EL (cell line): ENCODE data around the gene OXA1L.
A peak's percentile ranks its signal among the peaks of the same experiment; 100 is the strongest.
"Not testable (repeated sequence)": the region's sequence is repeated elsewhere in the genome, so short reads cannot be mapped to it uniquely, and the experiment has no call there.

Experiments used
- DNase-seq: peaks from one replicate; pipeline ENCODE4 v3.0.0-alpha.2; 2016

The OXA1L gene

DNA sequence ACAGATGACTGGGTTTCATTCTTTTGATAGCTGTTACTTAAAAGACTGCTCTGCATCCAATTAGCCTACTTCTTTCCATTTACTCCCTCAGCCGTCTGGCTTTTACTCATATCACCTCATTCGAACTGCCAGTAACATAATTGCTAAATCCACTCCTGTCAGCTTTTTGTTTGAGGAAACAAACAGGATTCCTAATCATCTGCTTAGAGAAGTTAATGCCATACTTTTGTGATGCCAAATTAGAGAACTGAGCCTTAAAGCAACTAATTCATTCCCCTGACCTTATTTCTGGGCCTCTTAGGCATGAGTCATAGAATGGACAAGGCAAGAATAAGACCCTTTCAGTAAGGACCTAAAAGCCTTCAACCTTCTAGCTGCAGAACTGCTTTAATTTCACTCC lies 2.9 kb downstream of the OXA1L start:
- DNase-seq: no peak

DNA sequence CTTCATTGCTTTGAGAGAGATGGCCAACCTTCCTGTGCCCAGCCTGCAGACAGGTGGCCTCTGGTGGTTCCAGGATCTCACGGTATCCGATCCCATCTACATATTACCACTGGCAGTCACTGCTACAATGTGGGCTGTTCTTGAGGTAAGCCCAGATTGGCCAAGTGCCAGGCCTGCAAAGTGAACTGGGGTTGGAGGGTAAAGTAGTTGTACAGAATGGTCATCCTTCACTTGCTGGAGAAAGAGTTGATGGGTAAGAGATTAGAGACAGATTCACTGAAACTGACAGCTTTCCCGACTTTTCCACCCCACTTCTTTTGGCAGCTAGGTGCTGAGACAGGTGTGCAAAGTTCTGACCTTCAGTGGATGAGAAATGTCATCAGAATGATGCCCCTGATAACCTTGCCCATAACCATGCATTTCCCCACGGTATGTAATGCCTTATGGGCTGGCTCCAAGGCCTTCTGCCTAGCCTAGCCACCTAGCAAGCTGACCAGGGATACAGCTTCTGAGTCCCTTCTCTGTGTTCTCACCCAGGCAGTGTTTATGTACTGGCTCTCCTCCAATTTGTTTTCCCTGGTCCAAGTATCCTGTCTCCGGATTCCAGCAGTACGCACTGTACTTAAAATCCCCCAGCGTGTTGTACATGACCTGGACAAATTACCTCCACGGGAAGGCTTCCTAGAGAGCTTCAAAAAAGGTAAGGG lies 4.1 kb downstream of the OXA1L start:
- no peak for DNase-seq

DNA sequence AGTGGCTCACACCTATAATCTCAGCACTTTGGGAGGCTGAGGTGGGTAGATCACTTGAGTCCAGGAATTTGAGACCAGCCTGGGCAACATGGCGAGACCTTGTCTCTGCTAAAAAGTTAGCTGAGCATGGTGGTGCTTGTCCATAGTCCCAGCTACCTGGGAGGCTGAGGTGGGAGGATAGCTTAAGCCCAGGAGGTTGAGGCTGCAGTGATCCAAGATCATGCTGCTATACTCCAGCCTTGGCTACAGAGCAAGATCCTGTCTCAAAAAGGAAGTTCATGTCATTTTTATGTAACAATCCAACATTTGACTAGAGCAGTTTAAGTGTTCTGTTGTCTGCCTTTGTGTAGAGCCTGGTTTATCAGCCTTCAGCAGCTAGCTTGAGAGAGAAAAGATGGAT lies 6.2 kb downstream of the OXA1L start:
- no peak for DNase-seq

DNA sequence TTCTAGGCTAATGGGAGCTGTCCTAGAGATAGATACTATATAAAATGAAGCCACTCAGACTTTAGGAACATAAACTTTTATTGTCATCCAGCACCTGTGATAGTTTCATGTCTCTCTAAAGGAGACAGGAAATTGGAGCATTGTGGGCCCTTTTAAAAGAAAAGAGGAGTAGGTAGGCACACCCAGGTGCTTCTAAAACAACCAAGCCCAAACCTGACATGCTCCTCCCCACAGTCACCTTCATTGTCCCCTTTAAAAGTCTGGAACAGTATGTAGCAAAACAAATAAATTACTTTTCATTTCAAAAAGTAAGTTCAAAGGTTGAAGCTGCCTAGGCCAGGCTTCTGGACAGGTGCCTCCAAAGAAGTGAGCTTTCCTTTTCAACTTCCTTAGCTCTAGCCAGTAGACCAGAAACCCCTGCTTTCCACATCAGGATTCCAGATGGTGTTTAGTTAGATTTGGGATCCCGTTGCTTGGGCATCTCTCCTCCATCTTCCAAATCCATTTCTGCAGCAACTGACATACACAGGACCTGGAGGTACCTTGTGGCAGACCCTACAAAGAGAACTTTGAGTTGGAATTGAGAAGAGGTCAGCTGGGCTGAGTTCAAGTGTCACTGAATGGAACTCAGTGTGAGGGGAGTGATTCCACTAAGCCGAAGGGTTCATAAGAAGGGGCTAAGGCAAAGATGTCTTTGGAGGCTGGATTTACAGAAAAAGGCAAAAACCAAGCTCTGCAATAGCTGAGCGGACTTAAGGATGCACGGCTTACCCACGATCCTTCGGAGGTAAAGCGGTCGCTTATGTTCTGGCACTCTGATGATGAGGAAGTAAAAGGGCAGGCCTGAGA lies 6.9 kb downstream of the OXA1L start:
- DNase-seq: no peak

DNA sequence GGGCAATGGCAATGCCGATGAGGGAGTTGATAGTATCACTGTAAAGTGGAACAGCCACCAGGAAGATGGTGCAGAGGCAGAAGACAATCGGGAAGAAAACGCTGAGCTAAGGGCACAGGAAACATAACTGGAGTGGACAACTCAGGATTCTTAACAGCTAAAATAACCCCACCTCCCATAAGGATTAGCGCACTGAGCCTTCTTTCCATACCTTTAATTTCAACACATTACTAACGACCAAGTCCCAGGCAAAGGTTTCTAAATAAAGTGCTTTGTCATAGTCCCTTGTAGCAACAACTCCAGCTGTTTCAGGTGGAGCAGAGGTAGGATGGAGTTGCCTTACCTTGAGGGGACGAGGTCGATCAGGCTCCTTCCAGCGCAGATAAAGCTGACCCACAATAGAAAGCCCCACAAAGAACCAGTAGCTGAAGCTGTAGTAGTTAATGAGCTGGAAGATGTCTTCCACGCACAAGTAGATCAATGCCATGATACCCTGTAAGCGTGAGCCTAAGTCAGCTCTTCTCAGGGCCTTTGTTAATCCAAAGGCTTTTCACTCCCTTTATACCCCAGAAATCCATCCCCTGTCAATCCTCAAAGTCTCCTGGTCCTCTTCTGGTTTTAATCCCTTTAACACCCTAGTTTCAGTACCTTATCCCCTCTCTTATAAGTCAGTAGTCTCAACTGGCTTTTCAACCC lies 7.7 kb downstream of the OXA1L start:
- no peak for DNase-seq

DNA sequence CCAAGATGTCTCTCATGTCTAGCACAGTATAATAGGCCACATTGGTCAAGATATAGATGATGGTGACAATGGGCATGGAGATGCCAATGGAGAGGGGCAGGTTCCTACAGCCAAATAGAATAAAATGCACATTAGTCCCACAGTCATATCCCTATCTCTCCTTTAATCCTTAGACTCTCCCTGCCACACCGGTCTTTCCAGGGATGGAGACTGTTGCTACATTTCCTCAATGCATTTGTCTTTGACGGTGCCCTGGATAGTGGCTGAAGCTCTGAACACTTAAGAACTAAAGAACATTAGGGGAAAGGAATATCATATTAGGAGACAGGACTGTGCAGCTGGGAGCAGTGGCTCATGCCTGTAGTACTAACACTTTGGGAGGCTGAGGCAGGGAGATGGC lies 9.7 kb downstream of the OXA1L start:
- no peak for DNase-seq

DNA sequence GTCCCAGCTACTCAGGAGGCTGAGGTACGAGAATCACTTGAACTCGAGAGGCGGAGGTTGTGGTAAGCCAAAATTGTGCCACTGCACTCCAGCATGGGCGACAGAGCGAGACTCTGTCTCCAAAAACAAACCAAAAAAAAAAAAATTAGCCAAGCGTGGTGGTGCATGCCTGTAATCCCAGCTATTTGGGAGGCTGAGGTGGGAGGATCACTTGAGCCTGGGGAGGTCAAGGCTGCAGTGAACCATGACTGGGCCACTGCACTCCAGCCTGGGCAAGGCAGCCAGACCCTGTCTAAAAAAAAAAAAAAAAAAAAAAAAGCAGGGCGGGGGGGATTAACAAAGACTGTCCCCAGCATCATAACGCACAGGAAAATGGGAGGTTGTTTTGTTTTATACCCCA lies 10.4 kb downstream of the OXA1L start:
- DNase-seq: not testable (repeated sequence)

DNA sequence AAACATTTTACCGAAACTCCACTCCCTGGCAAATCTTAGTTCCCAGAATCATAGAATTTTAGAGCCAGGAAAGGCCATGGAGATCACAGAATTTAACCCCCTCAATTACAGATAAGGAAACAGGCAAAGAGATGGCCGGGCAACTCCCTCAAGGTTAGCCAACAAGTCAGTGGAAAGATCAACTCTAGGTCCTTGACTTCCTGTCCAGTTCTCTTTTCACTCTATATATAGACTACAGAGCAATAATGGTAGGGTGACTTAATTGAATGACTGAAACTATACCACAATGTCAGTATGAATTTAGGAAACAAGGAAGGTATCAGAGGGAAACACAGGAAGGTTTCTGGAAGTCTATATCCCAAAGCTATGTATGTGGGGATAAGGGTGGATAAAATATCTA lies 11.6 kb downstream of the OXA1L start:
- no peak for DNase-seq

DNA sequence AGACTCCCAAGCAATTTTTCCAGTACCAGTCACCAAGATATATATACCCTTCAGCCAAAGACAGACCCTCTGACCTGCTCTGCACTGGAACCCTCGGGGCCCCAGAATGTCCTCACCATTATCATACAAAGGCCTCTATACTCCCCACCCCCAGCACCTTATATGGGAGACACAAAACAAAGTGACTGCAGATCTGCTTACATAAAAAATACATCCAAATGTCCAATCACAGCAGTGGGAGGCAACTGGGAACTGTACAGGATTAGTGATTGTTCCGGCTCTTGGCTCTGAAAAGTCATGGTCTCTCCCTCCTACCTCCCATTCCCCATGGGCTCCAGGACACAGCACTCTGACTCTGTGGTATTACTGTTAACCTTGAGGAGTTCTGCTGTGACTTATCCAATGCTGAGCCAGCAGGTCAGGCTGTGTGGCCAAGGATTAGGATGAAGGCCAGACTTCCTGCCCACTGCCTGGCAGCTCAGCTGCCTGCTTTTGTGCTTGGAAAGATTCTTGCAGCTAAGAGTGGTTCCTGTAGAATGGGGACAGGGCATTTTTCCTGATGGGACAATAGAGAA lies 13.7 kb downstream of the OXA1L start:
- DNase-seq: no peak

DNA sequence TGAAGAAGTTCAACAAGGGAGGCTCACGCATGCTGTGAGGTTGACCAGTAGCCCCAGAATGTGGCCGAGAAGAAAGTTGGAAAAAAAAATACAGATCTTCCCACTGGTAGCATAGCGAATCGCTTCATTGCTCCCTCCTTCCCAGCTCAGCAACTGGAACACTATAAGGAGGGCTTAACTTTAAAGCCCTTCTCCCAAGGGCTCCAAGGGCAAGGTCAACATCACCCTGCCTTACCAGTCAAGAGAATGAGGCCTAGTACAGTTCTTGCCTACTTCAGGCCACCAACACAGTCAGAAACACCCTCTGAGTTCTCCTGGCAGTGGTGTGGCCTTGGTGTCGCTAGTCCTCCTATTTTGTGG lies 14.4 kb downstream of the OXA1L start:
- no peak for DNase-seq

DNA sequence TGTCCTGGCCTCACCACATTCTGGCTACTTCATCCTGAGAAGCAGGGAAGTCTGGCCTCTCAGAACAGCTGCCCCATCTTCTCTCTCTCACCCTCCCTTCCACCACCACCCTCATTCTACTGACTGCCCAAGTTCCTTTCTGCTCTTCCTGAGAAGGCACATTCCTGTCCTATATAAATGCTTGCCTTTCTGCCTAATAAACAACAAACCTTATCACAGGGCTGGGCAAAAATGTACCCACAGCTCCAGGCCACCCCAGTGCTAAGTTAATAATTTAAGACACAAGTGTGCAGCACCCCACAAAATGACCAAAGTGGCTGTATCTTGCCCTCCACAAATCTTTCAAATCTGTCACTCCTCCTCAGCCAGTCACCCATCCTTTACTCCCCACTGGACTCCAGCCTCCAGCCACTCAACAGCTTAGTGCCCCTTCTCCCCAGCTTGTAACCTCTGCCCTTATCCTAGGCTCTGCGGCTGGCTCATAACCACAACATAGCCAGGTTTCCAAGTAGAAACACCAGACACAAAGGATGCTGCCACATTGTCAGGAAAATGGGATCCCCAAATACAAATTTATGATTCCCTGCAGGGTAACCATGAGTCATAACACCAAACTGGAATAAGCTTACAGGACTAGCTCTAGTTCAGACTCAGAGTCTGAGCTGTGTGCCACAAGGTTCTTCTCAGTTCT lies 15.0 kb downstream of the OXA1L start:
- DNase-seq: peak; percentile 50

DNA sequence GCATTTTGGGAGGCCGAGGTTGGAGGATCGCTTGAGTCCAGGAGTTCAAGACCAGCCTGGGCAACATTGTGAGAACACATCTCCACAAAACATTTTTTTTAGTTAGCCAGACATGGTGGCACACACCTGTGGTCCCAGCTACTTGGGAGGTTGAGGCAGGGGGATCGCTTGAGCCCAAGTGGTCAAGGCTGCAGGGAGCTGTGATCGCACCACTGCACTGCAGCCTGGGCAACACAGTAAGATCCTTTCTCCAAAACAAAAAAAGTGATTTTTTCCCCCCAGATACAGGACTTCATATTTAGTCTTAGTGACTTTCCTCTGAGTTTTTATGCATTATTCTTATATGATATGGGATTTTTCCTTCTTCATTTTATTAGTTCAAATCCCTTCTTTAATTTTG lies 20.2 kb downstream of the OXA1L start:
- DNase-seq: no peak

DNA sequence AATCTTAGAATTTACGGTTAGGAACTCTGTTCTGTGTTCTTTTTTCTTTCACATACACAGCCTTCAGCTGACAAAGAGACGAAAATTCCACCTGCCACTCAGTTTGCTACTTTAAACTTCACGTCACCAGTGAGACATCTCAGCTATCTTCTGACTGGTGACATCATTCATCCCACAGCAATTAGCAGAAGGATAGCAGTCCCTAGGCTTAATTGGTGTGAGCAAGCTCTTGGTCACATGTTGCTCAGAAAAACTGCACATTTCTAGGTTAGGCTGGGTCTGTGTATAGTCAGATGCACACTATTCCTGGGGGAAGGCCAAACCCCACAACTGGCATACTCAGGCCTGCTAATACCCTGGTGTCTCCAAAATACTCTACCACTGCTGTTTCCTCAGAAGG lies 24.8 kb downstream of the OXA1L start:
- peak; percentile 75 for DNase-seq

DNA sequence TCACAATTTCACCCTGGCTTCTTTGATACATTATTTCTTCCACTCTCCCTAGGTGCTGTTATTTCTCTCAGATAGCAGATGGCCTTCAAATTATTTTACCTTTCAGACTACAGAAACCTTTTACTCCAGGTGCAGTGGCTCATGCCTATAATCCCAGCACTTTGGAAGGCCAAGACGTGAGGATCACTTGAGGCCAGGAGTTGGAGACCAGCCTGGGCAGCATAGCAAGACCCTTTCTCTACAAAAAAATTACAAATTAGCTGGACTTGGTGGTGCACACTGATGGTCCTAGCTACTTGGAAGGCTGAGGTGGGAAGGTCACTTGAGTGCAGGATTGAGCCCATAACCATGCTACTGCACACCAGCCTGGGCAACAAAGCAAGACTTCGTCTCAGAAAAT lies 25.7 kb downstream of the OXA1L start:
- DNase-seq: no peak

DNA sequence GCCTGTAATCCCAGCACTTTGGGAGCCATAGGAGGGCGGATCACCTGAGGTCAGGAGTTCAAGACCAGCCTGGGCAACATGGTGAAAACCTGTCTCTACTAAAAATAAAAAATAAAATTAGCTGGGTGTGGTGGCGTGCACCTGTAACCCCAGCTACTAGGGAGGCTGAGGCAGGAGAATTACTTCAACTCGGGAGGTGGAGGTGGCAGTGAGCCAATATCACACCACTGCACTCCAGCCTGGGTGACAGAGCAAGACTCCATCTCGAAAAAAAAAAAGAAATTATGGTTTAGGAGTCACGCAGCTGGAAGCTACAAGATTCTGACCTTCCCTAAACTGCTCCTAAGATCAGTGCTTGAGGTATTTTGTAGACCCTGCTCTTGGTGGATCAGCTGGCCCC lies 27.1 kb downstream of the OXA1L start:
- DNase-seq: not testable (repeated sequence)

DNA sequence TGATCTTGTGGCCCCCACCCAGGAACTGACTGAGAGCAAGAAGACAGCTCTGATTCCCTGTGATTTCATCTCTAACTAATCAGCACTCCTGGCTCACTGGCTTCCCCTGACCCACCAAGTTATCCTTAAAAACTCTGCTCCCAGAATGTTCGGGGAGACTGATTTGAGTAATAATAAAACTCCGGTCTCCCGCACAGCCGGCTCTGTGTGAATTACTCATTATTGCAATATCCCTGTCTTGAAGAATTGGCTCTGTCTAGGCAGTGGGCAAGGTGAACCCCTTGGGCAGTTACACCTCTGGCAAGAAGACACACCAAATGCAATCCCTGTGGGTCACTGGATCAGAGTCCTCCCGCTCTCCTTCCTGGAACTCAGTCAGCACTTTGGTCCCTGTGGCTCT lies 27.5 kb downstream of the OXA1L start:
- no peak for DNase-seq

DNA sequence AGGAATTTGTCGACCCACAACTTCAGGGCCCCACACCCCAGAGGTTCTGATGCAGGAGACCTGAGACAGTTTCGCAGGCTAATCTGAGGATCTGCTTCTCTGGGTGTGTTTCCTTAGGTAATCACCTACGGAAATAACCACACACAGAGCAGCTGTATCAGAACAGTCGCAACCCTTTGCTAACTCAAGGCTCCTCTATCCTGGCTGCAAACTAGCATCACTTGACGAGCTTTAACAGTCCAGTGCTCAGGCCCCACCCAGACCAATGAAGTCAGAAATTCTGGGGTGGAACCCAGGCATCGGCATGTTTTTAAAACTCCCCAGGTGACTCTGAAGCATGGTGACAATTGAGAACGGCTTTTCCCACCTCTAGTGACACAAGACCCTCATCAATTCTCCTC lies 28.1 kb downstream of the OXA1L start:
- no peak for DNase-seq

DNA sequence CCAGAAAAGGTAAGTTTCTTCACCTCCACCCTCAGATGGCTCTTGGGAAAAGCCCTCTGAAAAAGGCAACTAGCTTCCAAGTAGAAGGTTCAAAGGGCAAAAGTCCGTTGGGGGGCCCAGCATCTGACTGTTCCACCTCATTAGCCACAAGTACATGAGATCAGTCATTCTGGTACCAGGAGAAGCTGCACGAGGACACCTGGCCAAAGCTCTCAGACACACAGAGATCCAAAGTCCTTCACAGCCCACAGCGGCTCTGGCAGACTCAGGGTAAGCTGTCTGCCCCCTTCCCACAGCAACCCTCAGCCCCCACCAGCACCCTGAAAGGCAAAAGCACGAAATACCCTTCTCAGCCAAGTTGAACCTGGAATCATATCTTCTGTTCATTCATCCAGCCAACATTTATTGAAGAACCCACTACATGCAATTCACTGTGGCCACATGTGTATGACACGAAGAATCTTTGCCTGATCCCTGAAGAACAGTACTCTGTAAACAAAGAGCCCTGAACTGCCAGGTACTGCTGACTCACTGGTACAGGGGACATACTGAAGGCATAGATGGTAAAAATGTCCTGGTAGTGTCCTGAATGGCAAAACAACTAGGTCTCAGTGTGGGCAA lies 29.7 kb downstream of the OXA1L start:
- no peak for DNase-seq

DNA sequence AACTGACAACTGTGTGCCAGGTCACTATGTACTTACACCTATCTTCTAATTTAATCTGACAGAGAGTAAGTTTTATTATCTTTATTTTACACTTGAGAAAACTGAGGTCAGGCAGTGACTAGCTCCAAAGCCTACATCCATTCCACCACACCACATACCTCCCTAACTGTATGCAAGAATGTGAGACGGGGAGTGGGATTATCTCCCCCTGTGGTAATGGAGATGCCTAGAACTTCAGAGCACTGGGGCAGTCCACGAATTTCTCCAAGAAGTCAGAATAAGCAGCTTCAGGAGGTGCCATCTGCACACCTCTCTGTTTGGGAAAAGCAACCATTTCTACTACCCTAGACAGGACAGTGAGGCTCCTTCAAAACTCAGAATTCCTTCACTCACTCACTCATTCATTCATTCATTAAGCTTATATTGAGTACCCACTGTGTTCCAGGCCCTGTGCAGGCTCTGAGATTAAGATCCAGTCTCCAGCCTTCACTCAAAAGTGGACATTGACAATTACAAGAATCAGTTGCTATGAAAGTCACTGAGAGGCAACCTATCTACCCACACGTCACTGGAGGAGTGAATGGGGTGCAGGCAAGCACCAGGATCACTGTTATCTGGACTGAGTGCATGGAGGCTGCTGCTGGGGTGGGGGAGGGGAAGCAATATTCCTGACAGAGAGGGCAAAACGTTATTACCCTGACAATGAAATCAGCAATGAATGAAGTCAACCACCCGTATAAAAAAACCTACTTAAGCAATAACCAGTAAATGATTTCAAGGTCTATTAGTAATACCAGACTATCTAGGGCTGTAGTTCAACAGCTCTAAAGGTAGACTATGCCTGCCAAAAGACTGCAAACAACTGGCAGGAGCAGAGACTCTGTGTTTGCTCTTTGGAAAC lies 30.8 kb downstream of the OXA1L start:
- no peak for DNase-seq

DNA sequence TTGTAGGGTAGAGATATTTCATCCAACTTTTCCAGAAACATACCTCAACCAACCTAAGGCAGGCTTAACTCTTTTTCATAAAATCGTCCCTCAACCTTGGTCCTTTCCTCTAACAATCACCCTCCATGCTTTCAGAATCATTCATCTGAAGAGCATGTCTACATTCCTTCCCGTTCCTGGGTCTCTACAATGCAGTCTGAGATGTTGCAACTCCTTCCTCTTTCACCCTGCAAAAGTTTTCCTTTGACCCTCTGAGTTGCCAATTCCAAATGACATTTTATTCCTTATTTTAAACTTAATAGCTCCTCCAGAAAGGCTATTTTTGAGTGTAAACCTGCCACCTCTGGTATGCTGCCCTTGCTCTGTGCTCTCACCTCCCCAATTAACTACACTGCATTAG lies 32.0 kb downstream of the OXA1L start:
- DNase-seq: no peak

DNA sequence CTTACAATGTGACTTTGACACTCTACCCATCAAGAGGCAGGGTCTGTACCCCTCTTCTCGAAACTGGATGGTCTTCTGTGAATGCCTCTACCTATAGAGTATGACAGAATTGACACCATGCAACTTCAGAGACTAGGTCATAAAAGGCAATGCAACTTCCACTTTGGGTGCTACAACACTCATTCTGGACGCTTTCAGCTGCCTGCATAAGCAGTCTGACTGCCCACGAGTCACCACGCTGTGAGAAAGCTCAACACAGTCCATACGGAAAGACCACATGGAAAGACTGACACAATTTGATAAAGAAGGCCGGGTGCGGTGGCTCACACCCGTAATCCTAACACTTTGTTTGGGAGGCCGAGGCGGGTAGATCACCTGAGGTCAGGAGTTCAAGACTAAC lies 33.9 kb downstream of the OXA1L start:
- no peak for DNase-seq

DNA sequence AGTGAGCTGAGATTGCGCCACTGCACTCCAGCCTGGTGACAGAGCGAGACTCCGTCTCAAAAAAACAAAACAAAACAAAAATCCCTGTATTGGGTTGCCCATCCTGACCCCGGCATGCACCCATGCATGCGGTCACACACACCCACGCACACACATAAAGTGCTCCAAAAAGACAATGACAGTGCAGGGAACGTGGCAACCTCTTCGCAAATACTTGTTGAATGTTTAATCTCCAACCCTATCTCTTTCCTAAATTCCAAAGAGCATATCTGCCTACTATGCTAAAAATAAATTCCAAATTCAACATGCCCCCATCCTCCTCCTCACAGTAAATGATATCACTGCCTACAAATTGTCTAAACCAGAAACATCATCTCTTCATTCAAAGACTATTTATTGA lies 35.2 kb downstream of the OXA1L start:
- DNase-seq: no peak
